ENCODE data around the gene LRP5.

Gene LRP5

GRCh38 chr11:68436985-68437926 is 124.9 kb downstream of the LRP5 start:
- H3K27me3 ChIP-seq (ENCODE audit: insufficient read depth, low read length, poor library complexity, severe bottlenecking) = no peaks in the 10 kb centered on the region
- no peak overlapping the region for H3K4me3 ChIP-seq (ENCODE audit: low read length, poor library complexity, severe bottlenecking)
- H3K9ac ChIP-seq (ENCODE audit: low read depth, low read length, poor library complexity, severe bottlenecking) = no peak overlapping the region
- peak overlapping the region; percentile 25 for H3K4me2 ChIP-seq (ENCODE audit: low read depth, low read length, poor library complexity, severe bottlenecking)
- H3K4me1 ChIP-seq (ENCODE audit: insufficient read depth, low read length, poor library complexity, severe bottlenecking) = peaks cover 15% of the 10 kb centered on the region
- TF ChIP-seq CTCF (conservative IDR thresholded peaks at IDR 0.05; ENCODE audit: low read length) (no peak), EZH2phosphoT487 (IDR thresholded peaks at IDR 0.05; ENCODE audit: borderline replicate concordance) (no peak)
- no peaks in the 10 kb centered on the region for H3K9me2 ChIP-seq (replicated peaks; ENCODE audit: low read depth, low read length)
- no peaks in the 10 kb centered on the region for H3K79me2 ChIP-seq (ENCODE audit: insufficient read depth, low read length)
- H4K20me1 ChIP-seq (ENCODE audit: insufficient read depth, low read length, poor library complexity, severe bottlenecking) = peaks cover 3% of the 10 kb centered on the region
- H2AFZ ChIP-seq (ENCODE audit: low read length) = no peak overlapping the region
- H3K36me3 ChIP-seq (ENCODE audit: insufficient read depth, low read length) = peaks cover 40% of the 10 kb centered on the region; the same call in 1 of the 2 replicates
- H3F3A ChIP-seq (ENCODE audit: low read depth) = peaks cover 5% of the 10 kb centered on the region; the same call in 1 of the 2 replicates
- H3K9me3 ChIP-seq (ENCODE audit: insufficient read depth, low read depth, low read length) = no peaks in the 10 kb centered on the region

GRCh38 chr11:68437927-68438657 is 125.7 kb downstream of the LRP5 start:
- peaks cover 5% of the 10 kb centered on the region; the same call in 1 of the 2 replicates for H3F3A ChIP-seq (ENCODE audit: low read depth)
- H3K9me2 ChIP-seq (replicated peaks; ENCODE audit: low read depth, low read length) = no peaks in the 10 kb centered on the region
- no peaks in the 10 kb centered on the region for H3K79me2 ChIP-seq (ENCODE audit: insufficient read depth, low read length)
- H3K9me3 ChIP-seq (ENCODE audit: insufficient read depth, low read depth, low read length) = no peaks in the 10 kb centered on the region
- peaks cover 45% of the 10 kb centered on the region; the same call in 1 of the 2 replicates for H3K36me3 ChIP-seq (ENCODE audit: insufficient read depth, low read length)
- no peak overlapping the region for H3K4me3 ChIP-seq (ENCODE audit: low read length, poor library complexity, severe bottlenecking)
- no peak overlapping the region for H3K9ac ChIP-seq (ENCODE audit: low read depth, low read length, poor library complexity, severe bottlenecking)
- H2AFZ ChIP-seq (ENCODE audit: low read length) = no peak overlapping the region
- TF ChIP-seq CTCF (conservative IDR thresholded peaks at IDR 0.05; ENCODE audit: low read length) = no peak
- no peak for TF ChIP-seq EZH2phosphoT487 (IDR thresholded peaks at IDR 0.05; ENCODE audit: borderline replicate concordance)
- peaks cover 3% of the 10 kb centered on the region for H4K20me1 ChIP-seq (ENCODE audit: insufficient read depth, low read length, poor library complexity, severe bottlenecking)
- H3K4me2 ChIP-seq (ENCODE audit: low read depth, low read length, poor library complexity, severe bottlenecking) = no peak overlapping the region
- no peaks in the 10 kb centered on the region for H3K27me3 ChIP-seq (ENCODE audit: insufficient read depth, low read length, poor library complexity, severe bottlenecking)
- peaks cover 15% of the 10 kb centered on the region for H3K4me1 ChIP-seq (ENCODE audit: insufficient read depth, low read length, poor library complexity, severe bottlenecking)

- H4K20me1 ChIP-seq (ENCODE audit: insufficient read depth, low read length, poor library complexity, severe bottlenecking) = peaks cover 3% of the 10 kb centered on the region
- TF ChIP-seq EZH2phosphoT487 (IDR thresholded peaks at IDR 0.05; ENCODE audit: borderline replicate concordance) = no peak
- no peak for TF ChIP-seq CTCF (conservative IDR thresholded peaks at IDR 0.05; ENCODE audit: low read length)
Measured at GRCh38 chr11:68438658-68439259, 126.4 kb downstream of the LRP5 start.

More at GRCh38 chr11:68438658-68439259, 126.4 kb downstream of the LRP5 start:
- Histone ChIP-seq H3K27me3 (ENCODE audit: insufficient read depth, low read length, poor library complexity, severe bottlenecking) (no peaks in the 10 kb centered on the region), H3K79me2 (ENCODE audit: insufficient read depth, low read length) (no peaks in the 10 kb centered on the region), H3K4me3 (ENCODE audit: low read length, poor library complexity, severe bottlenecking) (no peak overlapping the region), H3K4me2 (ENCODE audit: low read depth, low read length, poor library complexity, severe bottlenecking) (no peak overlapping the region), H3K9me2 (replicated peaks; ENCODE audit: low read depth, low read length) (no peaks in the 10 kb centered on the region), H2AFZ (ENCODE audit: low read length) (no peak overlapping the region), H3K9ac (ENCODE audit: low read depth, low read length, poor library complexity, severe bottlenecking) (no peak overlapping the region), H3K36me3 (ENCODE audit: insufficient read depth, low read length) (peaks cover 43% of the 10 kb centered on the region; the same call in 1 of the 2 replicates), H3K9me3 (ENCODE audit: insufficient read depth, low read depth, low read length) (no peaks in the 10 kb centered on the region), H3F3A (ENCODE audit: low read depth) (peaks cover 5% of the 10 kb centered on the region; the same call in 1 of the 2 replicates), H3K4me1 (ENCODE audit: insufficient read depth, low read length, poor library complexity, severe bottlenecking) (peaks cover 15% of the 10 kb centered on the region)

Measured in Loucy (cell line).